ENCODE results near the gene PEX5L.
"Not testable (repeated sequence)": the region's sequence is repeated elsewhere in the genome, so short reads cannot be mapped to it uniquely, and the experiment has no call there.

PEX5L gene

GRCh38 chr3:179794355-179794754, 242.4 kb downstream of the PEX5L start:
- no peak for DNase-seq (ENCODE audit: extremely low read depth in 1 of 2, low read depth in 1 of 2)

GRCh38 chr3:179791793-179792192, 244.9 kb downstream of the PEX5L start:
- DNase-seq (ENCODE audit: extremely low read depth in 1 of 2, low read depth in 1 of 2) = no peak

GRCh38 chr3:179788996-179789395, 247.7 kb downstream of the PEX5L start:
- DNase-seq (ENCODE audit: extremely low read depth in 1 of 2, low read depth in 1 of 2) = no peak

DNA sequence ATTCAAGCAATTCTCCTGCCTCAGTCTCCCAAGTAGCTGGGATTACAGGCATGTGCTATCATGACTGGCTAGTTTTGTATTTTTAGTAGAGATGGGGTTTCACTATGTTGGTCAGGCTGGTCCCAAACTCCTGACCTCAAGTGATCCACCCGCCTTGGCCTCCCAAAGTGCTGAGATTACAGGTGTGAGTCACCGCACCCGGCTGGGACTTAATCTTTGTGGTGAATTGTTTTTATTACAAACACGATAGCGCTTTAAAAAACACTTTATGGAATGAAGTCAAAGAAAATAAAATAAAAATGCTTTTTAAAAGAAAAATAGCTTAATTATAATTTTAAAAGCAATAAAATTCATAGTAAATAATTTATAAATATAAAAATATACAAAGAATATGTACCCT, 253.9 kb downstream of the PEX5L start:
- DNase-seq (ENCODE audit: extremely low read depth in 1 of 2, low read depth in 1 of 2) = not testable (repeated sequence)

- no peak for DNase-seq (ENCODE audit: extremely low read depth in 1 of 2, low read depth in 1 of 2)
Observed at GRCh38 chr3:179775416-179776122, 261.2 kb downstream of the PEX5L start.

GRCh38 chr3:179772297-179772696, 264.4 kb downstream of the PEX5L start:
- no peak for DNase-seq (ENCODE audit: extremely low read depth in 1 of 2, low read depth in 1 of 2)

DNA sequence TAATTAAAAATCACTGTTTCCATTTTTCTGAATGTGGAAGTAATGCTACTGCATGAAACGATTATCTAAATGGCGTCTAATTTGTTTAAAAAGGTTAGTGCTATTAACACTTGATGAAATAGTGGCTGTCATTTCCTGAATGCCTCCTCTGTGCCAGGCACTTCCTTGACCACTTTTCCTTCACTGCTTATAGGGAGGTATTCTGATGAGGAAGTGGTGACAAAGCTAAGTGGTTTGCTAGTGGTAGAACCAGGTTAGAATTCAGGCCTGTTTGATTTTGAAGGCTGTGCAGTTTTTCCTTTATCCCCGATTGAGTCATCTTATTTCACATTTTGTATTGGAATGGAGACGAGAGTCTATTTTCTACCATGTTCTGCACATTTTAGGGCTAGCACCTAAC, 264.9 kb downstream of the PEX5L start:
- DNase-seq (ENCODE audit: extremely low read depth in 1 of 2, low read depth in 1 of 2) = no peak

DNA sequence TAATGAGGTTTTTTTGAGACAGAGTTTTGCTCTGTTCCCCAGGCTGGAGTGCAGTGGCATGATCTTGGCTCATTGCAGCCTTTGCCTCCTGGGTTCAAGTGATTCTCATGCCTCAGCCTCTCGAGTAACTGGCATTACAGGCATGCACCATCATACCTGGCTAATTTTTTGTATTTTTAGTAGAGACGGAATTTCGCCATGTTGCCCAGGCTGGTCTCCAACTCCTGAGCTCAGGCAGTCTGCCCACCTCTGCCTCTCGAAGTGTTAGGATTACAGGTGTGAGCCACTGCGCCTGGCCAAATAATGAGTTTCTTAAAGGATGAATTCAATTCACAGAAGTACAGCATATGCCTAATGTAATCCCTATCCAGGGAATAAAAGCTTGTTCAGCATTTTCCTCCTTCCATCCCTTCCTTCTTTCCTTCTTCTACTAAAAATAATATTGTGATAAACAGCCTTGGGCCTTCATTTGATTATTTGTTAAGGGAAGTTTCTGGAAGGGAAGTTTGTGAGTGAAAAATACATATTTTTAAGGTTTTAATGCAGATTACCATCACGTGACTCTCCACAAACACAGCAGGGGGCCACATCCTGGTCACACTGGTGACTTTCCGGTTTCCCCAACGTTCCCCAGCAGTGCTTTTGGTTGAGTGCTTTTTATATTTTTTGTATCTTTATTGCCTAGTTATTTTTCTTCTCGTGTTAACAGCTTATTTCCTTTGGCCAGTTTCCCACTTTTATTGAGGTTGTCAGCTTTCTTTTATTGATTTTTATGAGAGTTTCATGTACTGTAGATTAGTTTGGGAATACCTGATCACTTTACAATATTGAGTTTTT, 267.1 kb downstream of the PEX5L start:
- no peak for DNase-seq (ENCODE audit: extremely low read depth in 1 of 2, low read depth in 1 of 2)

DNA sequence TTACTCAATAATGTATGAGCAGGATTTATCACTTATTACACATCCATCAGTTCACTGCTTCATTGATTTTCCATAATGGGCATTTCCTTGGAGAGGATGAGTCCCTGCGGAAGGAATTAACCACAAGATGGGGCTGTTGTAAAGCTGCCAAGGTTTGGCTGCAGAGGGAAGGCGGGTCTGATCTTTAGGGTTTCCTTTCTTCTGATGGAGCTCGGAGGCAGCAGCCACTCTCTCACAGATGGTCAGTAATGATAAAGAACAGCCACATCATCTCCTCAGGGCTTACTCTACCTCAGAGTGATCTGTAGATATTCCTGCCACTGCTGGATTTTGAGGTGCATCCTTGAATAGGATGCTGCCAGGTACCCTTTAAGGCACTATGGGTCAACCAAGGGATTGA, 268.7 kb downstream of the PEX5L start:
- no peak for DNase-seq (ENCODE audit: extremely low read depth in 1 of 2, low read depth in 1 of 2)

DNA sequence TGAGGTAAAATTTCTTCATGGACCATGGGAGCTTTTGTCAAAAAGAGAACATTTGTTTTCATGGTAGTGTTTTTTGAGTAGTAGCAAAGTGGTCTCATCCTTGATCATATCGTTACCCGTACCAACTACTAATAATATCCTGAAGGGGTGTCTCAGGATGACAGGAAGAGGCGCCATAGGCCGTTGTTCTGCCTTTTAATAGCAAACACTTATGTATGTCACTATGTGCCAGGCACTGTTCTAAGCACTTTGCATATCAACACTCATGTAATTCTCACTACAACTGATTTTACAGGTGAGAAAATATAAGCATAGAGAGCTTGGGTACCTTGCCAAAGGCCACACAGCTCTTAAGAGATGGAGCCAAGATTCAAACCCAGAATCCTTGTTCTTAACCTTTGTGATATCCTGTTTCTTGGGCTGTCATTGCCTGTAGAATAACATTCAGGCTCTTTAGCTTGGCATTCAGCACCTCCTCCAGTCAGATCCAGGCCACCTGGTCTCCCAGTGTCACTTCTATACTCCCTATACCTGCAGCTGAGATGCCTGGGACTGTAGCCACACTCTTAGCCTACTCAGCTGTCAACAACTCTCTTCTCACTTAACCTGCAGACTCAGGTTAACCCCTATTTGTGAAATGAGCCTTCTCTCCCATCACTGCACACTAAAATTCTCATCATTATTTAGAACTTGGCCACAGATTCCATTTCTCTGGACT, 270.2 kb downstream of the PEX5L start:
- DNase-seq (ENCODE audit: extremely low read depth in 1 of 2, low read depth in 1 of 2) = no peak

GRCh38 chr3:179765396-179765795, 271.3 kb downstream of the PEX5L start:
- no peak for DNase-seq (ENCODE audit: extremely low read depth in 1 of 2, low read depth in 1 of 2)

DNA sequence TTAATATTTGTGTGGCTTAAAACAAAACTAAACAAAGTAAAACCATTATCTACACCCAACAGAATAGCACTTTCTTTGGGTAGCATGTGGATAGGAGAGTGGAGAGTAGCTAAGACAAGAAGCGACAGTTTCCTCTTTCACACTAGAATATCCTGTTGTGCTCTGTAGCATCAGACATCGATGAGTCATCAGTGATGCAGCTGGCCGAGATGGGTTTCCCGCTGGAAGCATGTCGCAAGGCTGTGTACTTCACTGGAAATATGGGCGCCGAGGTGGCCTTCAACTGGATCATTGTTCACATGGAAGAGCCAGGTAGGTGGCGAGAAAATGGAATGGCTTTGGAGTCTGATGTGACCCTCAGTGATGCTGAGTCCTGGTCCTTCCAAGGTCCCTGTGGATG, 275.8 kb downstream of the PEX5L start:
- DNase-seq (ENCODE audit: extremely low read depth in 1 of 2, low read depth in 1 of 2) = no peak

DNA sequence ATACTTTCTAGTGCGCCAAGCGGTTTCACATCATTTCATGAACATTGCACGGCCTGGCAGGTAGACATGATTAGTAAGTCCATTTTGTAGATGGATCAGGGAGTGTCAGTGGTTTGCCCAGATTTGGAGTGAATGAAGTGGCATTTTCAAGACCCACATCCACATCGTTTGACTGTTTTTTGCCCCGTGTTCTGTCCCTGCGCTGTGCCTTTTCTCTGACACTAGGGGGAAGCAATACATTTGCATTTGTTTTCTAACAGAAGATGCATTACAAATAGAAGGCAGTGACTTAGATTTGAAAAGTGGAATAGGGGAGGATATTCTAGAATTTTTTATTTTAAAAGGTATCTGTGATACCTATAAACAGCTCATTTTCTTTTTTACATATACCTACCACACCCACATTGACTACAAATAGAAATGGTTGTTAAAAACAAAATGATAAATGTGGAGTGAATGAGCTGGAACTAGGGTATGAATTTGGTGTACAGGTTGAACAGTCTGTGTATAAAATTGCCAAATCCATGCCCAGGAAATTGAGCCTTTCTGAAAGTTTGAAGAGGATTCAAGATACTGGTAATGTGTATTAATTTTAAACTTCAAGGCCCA, 285.9 kb downstream of the PEX5L start:
- DNase-seq (ENCODE audit: extremely low read depth in 1 of 2, low read depth in 1 of 2) = no peak

DNA sequence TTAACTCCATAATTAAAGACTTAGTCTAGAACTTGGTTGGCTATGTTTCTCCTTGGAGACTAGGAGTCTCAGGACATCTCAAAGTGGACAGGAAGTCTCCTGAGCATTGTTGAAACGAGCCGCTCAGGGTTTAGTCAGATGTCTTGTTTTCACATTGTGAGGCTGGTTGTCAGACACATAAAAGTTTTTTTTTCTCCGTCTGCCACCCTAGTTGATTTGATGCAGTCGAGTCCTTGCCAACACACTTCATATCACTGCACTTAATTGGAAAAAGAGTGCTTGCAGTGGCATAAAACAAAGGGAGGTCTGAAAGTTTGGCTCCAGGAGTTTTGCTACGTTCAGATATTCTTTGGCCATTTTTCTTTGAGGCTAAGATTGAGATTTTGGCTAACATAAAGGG, 291.0 kb downstream of the PEX5L start:
- no peak for DNase-seq (ENCODE audit: extremely low read depth in 1 of 2, low read depth in 1 of 2)

GRCh38 chr3:179745079-179745478, 291.7 kb downstream of the PEX5L start:
- DNase-seq (ENCODE audit: extremely low read depth in 1 of 2, low read depth in 1 of 2) = no peak

Data from activated CD8-positive, alpha-beta memory T cell treated with anti-CD3 and anti-CD28 coated beads for 1 hour (primary cell).